Stimulated activated naive CD8-positive, alpha-beta T cell treated with anti-CD3 and anti-CD28 coated beads, Interleukin-15, Interleukin-2, amounts not matched to agents 100 U/mL and 50 U/mL, for 24 hours (primary cell): ENCODE data around the gene ARL17B.
"Not testable (repeated sequence)": the region's sequence is repeated elsewhere in the genome, so short reads cannot be mapped to it uniquely, and the experiment has no call there.

Experiments
- ATAC-seq: fragments of 150-1000 bp; cut with Tn5 transposase; one replicate; pipeline ENCODE4 v1.10.0; 2021
- DNase-seq: peaks from one replicate; pipeline ENCODE4 v3.0.0; 2021

ARL17B gene

GRCh38 chr17:46361755-46362154 lies at the start of gene ARL17B:
Gene ARL17B (minus strand): TSS chr17:46361766. CDS start chr17:46358397, 3,369 bp downstream.
- ATAC-seq (peak; percentile 99), DNase-seq (peak; percentile 78)

- not testable (repeated sequence) for ATAC-seq, DNase-seq
These were observed 48.3 kb upstream of the ARL17B start for GRCh38 chr17:46409864-46410263.

- not testable (repeated sequence) for ATAC-seq, DNase-seq
These were observed 45.6 kb upstream of the ARL17B start for GRCh38 chr17:46407155-46407554.

- not testable (repeated sequence) for DNase-seq, ATAC-seq
These were observed 39.6 kb upstream of the ARL17B start for GRCh38 chr17:46401033-46401787.

- ATAC-seq, DNase-seq: not testable (repeated sequence)
These were observed 39.0 kb upstream of the ARL17B start for GRCh38 chr17:46400543-46400942.

- ATAC-seq, DNase-seq: not testable (repeated sequence)
These were observed 38.4 kb upstream of the ARL17B start for GRCh38 chr17:46399993-46400392.

GRCh38 chr17:46396292-46396691 lies 34.7 kb upstream of the ARL17B start:
- ATAC-seq, DNase-seq: not testable (repeated sequence)

- not testable (repeated sequence) for DNase-seq, ATAC-seq
These were observed 32.1 kb upstream of the ARL17B start for GRCh38 chr17:46393702-46394101.

GRCh38 chr17:46385491-46385890 lies 23.9 kb upstream of the ARL17B start:
- ATAC-seq, result peak; percentile 28
- DNase-seq, result not testable (repeated sequence)

GRCh38 chr17:46383118-46383517 lies 21.6 kb upstream of the ARL17B start:
- DNase-seq, result not testable (repeated sequence)
- ATAC-seq, result peak; percentile 62

- ATAC-seq, result peak; percentile 59
- not testable (repeated sequence) for DNase-seq
These were observed 11.9 kb upstream of the ARL17B start for GRCh38 chr17:46373418-46373817.

- not testable (repeated sequence) for DNase-seq
- ATAC-seq, result peak; percentile 92
These were observed 11.0 kb upstream of the ARL17B start for GRCh38 chr17:46372236-46373229.

- not testable (repeated sequence) for DNase-seq, ATAC-seq
These were observed 6.0 kb upstream of the ARL17B start for GRCh38 chr17:46367520-46367919.

- peak; percentile 53 for ATAC-seq
- DNase-seq, result not testable (repeated sequence)
These were observed 326 bp downstream of the ARL17B start for GRCh38 chr17:46361145-46361735.

GRCh38 chr17:46353856-46354255 lies 7.7 kb downstream of the ARL17B start:
- not testable (repeated sequence) for ATAC-seq, DNase-seq

- not testable (repeated sequence) for DNase-seq, ATAC-seq
These were observed 12.5 kb downstream of the ARL17B start for GRCh38 chr17:46349060-46349459.

- ATAC-seq, result peak; percentile 55
- not testable (repeated sequence) for DNase-seq
These were observed 13.2 kb downstream of the ARL17B start for GRCh38 chr17:46348345-46348744.

- DNase-seq, ATAC-seq: not testable (repeated sequence)
These were observed 19.4 kb downstream of the ARL17B start for GRCh38 chr17:46342131-46342530.

- DNase-seq, ATAC-seq: not testable (repeated sequence)
These were observed 20.3 kb downstream of the ARL17B start for GRCh38 chr17:46341220-46341619.

GRCh38 chr17:46294831-46295230 lies 66.7 kb downstream of the ARL17B start, which contains the start of gene LRRC37A:
Gene LRRC37A (plus strand): TSS chr17:46295131. CDS start chr17:46295134, 3 bp downstream.
- not testable (repeated sequence) for DNase-seq, ATAC-seq

GRCh38 chr17:46291618-46292017 lies 69.9 kb downstream of the ARL17B start:
- DNase-seq, ATAC-seq: not testable (repeated sequence)
